DOHH2 (cell line): ENCODE results near the gene IGFLR1.

Experiments
- H3F3A ChIP-seq: fragments of 200-600 bp; sonication (generic), shearing (Covaris generic); 2 replicates; pipeline ENCODE4 v1.6.0; 2016; ENCODE audit warnings: antibody characterized with exemption, mild to moderate bottlenecking; ENCODE audit not compliant: control insufficient read depth, insufficient read depth
- H3K27ac ChIP-seq: fragments of 200-600 bp; sonication (generic); 2 replicates; pipeline ENCODE4 v1.5.1; 2014; ENCODE audit warnings: low read depth, mild to moderate bottlenecking, low read length, moderate library complexity
- H3K27me3 ChIP-seq: fragments of 200-600 bp; sonication (generic); 2 replicates; pipeline ENCODE4 v1.6.1; 2014; ENCODE audit warnings: mild to moderate bottlenecking, low read length, mixed read lengths; ENCODE audit not compliant: control insufficient read depth
- H3K36me3 ChIP-seq: fragments of 200-600 bp; sonication (generic); 2 replicates; pipeline ENCODE4 v1.6.1; 2014; ENCODE audit warnings: mild to moderate bottlenecking, low read length, moderate library complexity, mixed read lengths; ENCODE audit not compliant: control insufficient read depth
- H3K4me1 ChIP-seq: fragments of 200-600 bp; sonication (generic); 2 replicates; pipeline ENCODE4 v1.6.1; 2014; ENCODE audit warnings: mild to moderate bottlenecking, low read length, mixed read lengths; ENCODE audit not compliant: control insufficient read depth
- H3K4me2 ChIP-seq: fragments of 200-600 bp; sonication (generic); 2 replicates; pipeline ENCODE4 v1.6.0; 2014; ENCODE audit warnings: mild to moderate bottlenecking, low read length, moderate library complexity
- H3K4me3 ChIP-seq: fragments of 200-600 bp; sonication (generic); 2 replicates; pipeline ENCODE4 v1.5.1; 2014; ENCODE audit warnings: mild to moderate bottlenecking, low read length, mixed read lengths
- H3K79me2 ChIP-seq: fragments of 200-600 bp; sonication (generic); 2 replicates; pipeline ENCODE4 v1.6.1; 2014; ENCODE audit warnings: mild to moderate bottlenecking, low read length, mixed read lengths; ENCODE audit not compliant: control insufficient read depth
- H3K9me2 ChIP-seq: fragments of 200-600 bp; sonication (generic); replicated peaks from 2 replicates; pipeline ENCODE4 v1.6.1; 2014; ENCODE audit warnings: mild to moderate bottlenecking, low read length, mixed read lengths; ENCODE audit not compliant: control insufficient read depth
- H3K9me3 ChIP-seq: fragments of 200-600 bp; sonication (generic); 2 replicates; pipeline ENCODE4 v1.6.1; 2014; ENCODE audit warnings: antibody characterized with exemption, low read length, mixed read lengths; ENCODE audit not compliant: control insufficient read depth, insufficient read depth
- H4K20me1 ChIP-seq: fragments of 200-600 bp; sonication (generic); 2 replicates; pipeline ENCODE4 v1.6.0; 2014; ENCODE audit warnings: low read depth, mild to moderate bottlenecking, antibody characterized with exemption, low read length, moderate library complexity; ENCODE audit not compliant: control insufficient read depth, insufficient read depth
- CTCF ChIP-seq: fragments of 200-600 bp; sonication (generic); IDR thresholded peaks from one replicate; pipeline ENCODE4 v1.5.1; 2014; ENCODE audit warnings: antibody characterized with exemption, mild to moderate bottlenecking, low read depth, low read length; ENCODE audit not compliant: poor library complexity, severe bottlenecking
- EZH2phosphoT487 ChIP-seq: fragments of 200-600 bp; sonication (generic); IDR thresholded peaks from 2 replicates; pipeline ENCODE4 v1.6.1; 2017; ENCODE audit warnings: borderline replicate concordance, mild to moderate bottlenecking, antibody characterized with exemption, low read length, moderate library complexity, mixed read lengths

Gene IGFLR1

DNA sequence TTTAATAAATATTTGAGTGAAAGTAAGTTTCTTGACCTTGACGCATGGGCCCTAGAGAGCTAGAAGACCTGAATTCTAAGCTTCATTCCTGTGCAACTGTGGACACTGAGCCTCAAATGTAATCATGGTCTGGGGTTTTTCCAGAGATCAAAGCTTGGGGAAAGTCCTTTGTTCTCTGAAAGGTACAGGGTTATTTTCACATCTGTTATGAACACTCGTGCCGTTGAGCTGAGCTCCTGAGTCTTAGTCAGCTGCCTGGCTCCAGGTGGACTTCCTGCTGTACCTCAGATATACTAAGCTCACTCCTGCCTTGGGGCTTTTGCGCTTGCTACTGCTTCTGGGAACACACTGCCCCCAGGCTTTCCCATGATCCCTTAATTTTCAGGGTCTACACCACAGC, 45.4 kb downstream of the IGFLR1 start:
- Histone ChIP-seq H4K20me1 (peaks cover 3% of the 10 kb centered on the region; the same call in 1 of the 2 replicates), H3K36me3 (no peaks in the 10 kb centered on the region), H3K4me3 (no peak overlapping the region), H3K27ac (no peak overlapping the region), H3K27me3 (0 out of 2 replicates have a peak, but pooled peaks cover 2% of the 10 kb centered on the region), H3F3A (no peaks in the 10 kb centered on the region), H3K79me2 (no peaks in the 10 kb centered on the region), H3K9me3 (no peaks in the 10 kb centered on the region), H3K9me2 (no peaks in the 10 kb centered on the region), H3K4me1 (peaks cover 4% of the 10 kb centered on the region; the same call in 1 of the 2 replicates), H3K4me2 (no peak overlapping the region)
- no peak for TF ChIP-seq CTCF
- no peak for TF ChIP-seq EZH2phosphoT487

GRCh38 chr19:35695895-35696422, 46.3 kb downstream of the IGFLR1 start:
- Histone ChIP-seq H3K4me1 (peaks cover 4% of the 10 kb centered on the region; the same call in 1 of the 2 replicates), H3K4me3 (no peak overlapping the region), H3F3A (no peaks in the 10 kb centered on the region), H3K4me2 (no peak overlapping the region), H3K27ac (no peak overlapping the region), H3K9me3 (no peaks in the 10 kb centered on the region), H3K27me3 (0 out of 2 replicates have a peak, but pooled peaks cover 2% of the 10 kb centered on the region), H3K79me2 (no peaks in the 10 kb centered on the region), H4K20me1 (peaks cover 3% of the 10 kb centered on the region; the same call in 1 of the 2 replicates), H3K9me2 (no peaks in the 10 kb centered on the region), H3K36me3 (no peaks in the 10 kb centered on the region)
- TF ChIP-seq CTCF (no peak), EZH2phosphoT487 (no peak)

DNA sequence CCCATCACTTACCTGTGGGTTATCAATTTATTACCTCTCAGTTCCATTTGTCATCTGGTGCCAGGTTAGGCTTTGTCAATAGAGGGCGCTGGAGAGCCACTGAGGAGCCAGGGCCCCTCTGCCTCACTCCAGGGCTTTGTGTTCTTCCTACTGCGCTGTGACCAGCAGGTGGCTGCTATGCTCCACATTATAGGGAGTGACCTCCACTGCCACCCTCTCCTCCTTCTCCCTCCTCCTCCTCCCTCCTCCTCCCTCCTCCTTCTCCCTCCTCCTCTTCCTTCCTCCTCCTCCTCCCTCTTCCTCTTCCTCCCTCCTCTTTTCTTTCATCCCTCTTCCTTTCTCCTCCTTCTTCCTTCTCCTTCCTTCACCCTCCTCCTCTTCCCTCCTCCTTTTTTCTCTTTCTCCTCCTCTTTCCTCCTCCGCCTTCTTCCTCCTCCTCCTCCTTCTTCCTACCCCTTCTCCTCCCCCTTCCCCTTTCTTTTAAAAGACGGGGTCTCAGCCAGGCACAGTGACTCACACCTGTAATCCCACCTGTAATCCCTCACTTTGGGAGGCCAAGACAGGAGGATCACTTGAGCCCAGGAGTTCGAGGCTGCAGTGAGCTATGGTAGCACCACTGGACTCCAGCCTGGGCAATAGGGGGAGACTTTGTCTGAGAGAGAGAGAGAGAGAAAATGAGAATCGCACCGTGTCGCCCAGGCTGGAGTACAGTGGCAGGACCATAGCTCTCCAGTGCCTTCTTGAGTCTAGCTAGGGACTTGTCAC, 48.2 kb downstream of the IGFLR1 start:
- Histone ChIP-seq H4K20me1 (peaks cover 3% of the 10 kb centered on the region; the same call in 1 of the 2 replicates), H3F3A (no peaks in the 10 kb centered on the region), H3K79me2 (no peaks in the 10 kb centered on the region), H3K36me3 (no peaks in the 10 kb centered on the region), H3K27ac (no peak overlapping the region), H3K9me3 (no peaks in the 10 kb centered on the region), H3K27me3 (0 out of 2 replicates have a peak, but pooled peaks cover 2% of the 10 kb centered on the region), H3K4me3 (no peak overlapping the region), H3K4me1 (peaks cover 4% of the 10 kb centered on the region; the same call in 1 of the 2 replicates), H3K9me2 (no peaks in the 10 kb centered on the region), H3K4me2 (no peak overlapping the region)
- TF ChIP-seq CTCF (peak; percentile 95), EZH2phosphoT487 (no peak)
